ENCODE data around the gene HNRNPH3. TPM values are rescaled to one million over a fixed set of nuclear protein-coding genes. Genes with fewer than 3 reads are reported as not detected.
A peak's percentile ranks its signal among the peaks of the same experiment; 100 is the strongest.

Gene HNRNPH3, protein sequence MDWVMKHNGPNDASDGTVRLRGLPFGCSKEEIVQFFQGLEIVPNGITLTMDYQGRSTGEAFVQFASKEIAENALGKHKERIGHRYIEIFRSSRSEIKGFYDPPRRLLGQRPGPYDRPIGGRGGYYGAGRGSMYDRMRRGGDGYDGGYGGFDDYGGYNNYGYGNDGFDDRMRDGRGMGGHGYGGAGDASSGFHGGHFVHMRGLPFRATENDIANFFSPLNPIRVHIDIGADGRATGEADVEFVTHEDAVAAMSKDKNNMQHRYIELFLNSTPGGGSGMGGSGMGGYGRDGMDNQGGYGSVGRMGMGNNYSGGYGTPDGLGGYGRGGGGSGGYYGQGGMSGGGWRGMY
- 143 TPM for total RNA-seq (2021; ENCODE audit: unreplicated experiment)
- polyA plus RNA-seq (2012; ENCODE audit: insufficient read length), result 177 TPM
- Bru-seq, nascent RNA, result percentile 100 among the genes with signal in this experiment
- percentile 100 among the genes with signal in this experiment for BruChase-seq, experiment 1, labeled RNA remaining after a 2-hour chase
- percentile 99 among the genes with signal in this experiment for BruChase-seq, experiment 2, labeled RNA remaining after a 6-hour chase
- long read RNA-seq, transcript HNRNPH3-201 (10 exons, 2,339 nt), result major isoform, 55 of 251 reads
- long read RNA-seq, transcript HNRNPH3-202 (10 exons, 1,332 nt), result minor isoform, 28 of 251 reads
- long read RNA-seq, partial matches to known transcripts, result 14 of 251 reads
- long read RNA-seq, other reads (novel, unspliced or antisense), result 151 of 251 reads

- ATAC-seq (peak; percentile 85), DNase-seq (ENCODE audit: low read depth, low spot score) (peak; percentile 89)
- no peaks in the 10 kb centered on the region for H3K27me3 ChIP-seq (ENCODE audit: control insufficient read depth, insufficient read depth, low read length)
- CTCF ChIA-PET, result no interaction called here
- in situ Hi-C loops (cut with HindIII; ENCODE audit: low pct_unique_long_range_greater_than_20kb, low sequenced_read_pairs), result no loop called here
- peak within 1 kb of the TSS; percentile 65 to 90 for H3K4me3 ChIP-seq (ENCODE audit: low read depth in 2 of 2, low read length in 2 of 2)
- intact Hi-C loops (cut with micrococcal nuclease; ENCODE audit: unreplicated experiment), result no loop called here
- no peaks in the 10 kb centered on the region for H3K9me3 ChIP-seq (ENCODE audit: control insufficient read depth, insufficient read depth, low read depth, low read length)
- peak; percentile 100 for TF ChIP-seq POLR2AphosphoS5 (IDR thresholded peaks at IDR 0.05; ENCODE audit: low read depth, low read length)
- TF ChIP-seq REST (IDR thresholded peaks at IDR 0.05; ENCODE audit: insufficient read depth in 1 of 2, low read depth in 2 of 2, low read length in 1 of 2), result peak; percentile 74 to 81
- peak; percentile 71; the same call in 1 of the 2 replicates for TF ChIP-seq TCF7L2 (IDR thresholded peaks at IDR 0.05; ENCODE audit: low read depth, low read length)
- TF ChIP-seq, protein P1, sequence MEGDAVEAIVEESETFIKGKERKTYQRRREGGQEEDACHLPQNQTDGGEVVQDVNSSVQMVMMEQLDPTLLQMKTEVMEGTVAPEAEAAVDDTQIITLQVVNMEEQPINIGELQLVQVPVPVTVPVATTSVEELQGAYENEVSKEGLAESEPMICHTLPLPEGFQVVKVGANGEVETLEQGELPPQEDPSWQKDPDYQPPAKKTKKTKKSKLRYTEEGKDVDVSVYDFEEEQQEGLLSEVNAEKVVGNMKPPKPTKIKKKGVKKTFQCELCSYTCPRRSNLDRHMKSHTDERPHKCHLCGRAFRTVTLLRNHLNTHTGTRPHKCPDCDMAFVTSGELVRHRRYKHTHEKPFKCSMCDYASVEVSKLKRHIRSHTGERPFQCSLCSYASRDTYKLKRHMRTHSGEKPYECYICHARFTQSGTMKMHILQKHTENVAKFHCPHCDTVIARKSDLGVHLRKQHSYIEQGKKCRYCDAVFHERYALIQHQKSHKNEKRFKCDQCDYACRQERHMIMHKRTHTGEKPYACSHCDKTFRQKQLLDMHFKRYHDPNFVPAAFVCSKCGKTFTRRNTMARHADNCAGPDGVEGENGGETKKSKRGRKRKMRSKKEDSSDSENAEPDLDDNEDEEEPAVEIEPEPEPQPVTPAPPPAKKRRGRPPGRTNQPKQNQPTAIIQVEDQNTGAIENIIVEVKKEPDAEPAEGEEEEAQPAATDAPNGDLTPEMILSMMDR (IDR thresholded peaks at IDR 0.05), result no peak
- TF ChIP-seq SIN3A (IDR thresholded peaks at IDR 0.05; ENCODE audit: borderline replicate concordance, insufficient read depth, low read depth, low read length), result peak; percentile 99
- H3K27ac ChIP-seq (ENCODE audit: low read length), result peak within 1 kb of the TSS; percentile 100
- BruUV-seq (replicated peaks), result TSS peak; percentile 84
- H3K4me1 ChIP-seq (ENCODE audit: control insufficient read depth, insufficient read depth, low read length), result peaks cover 51% of the 10 kb centered on the region
- POLR2A ChIA-PET, result interaction anchor here (0.6 to 1.0 kb wide), 9 partner anchors 17 to 384 kb away, joined by 3 to 13 read pairs (median 8); no protein-coding TSS in a partner anchor
- peaks cover 8% of the 10 kb centered on the region for H3K36me3 ChIP-seq (ENCODE audit: control insufficient read depth, insufficient read depth, low read length)
Observed at GRCh38 chr10:68331455-68332258, at the start of gene HNRNPH3. TSS of gene HNRNPH3 (plus strand) at chr10:68332064. CDS start at chr10:68337222, 5,158 bp downstream.

GRCh38 chr10:68284062-68285001 is 47.5 kb upstream of the HNRNPH3 start:
- CTCF ChIA-PET, result no interaction called here
- no peaks in the 10 kb centered on the region for H3K27me3 ChIP-seq (ENCODE audit: control insufficient read depth, insufficient read depth, low read length)
- no peak for DNase-seq (ENCODE audit: low read depth, low spot score)
- in situ Hi-C loops (cut with HindIII; ENCODE audit: low pct_unique_long_range_greater_than_20kb, low sequenced_read_pairs) (no loop called here), intact Hi-C loops (cut with micrococcal nuclease; ENCODE audit: unreplicated experiment) (no loop called here)
- H3K4me1 ChIP-seq (ENCODE audit: control insufficient read depth, insufficient read depth, low read length), result no peaks in the 10 kb centered on the region
- H3K4me3 ChIP-seq (ENCODE audit: low read depth in 2 of 2, low read length in 2 of 2), result no peak overlapping the region
- TF ChIP-seq TCF7L2 (IDR thresholded peaks at IDR 0.05; ENCODE audit: low read depth, low read length) (no peak), SIN3A (IDR thresholded peaks at IDR 0.05; ENCODE audit: borderline replicate concordance, insufficient read depth, low read depth, low read length) (no peak), POLR2AphosphoS5 (IDR thresholded peaks at IDR 0.05; ENCODE audit: low read depth, low read length) (no peak), REST (IDR thresholded peaks at IDR 0.05; ENCODE audit: insufficient read depth in 1 of 2, low read depth in 2 of 2, low read length in 1 of 2) (no peak)
- TF ChIP-seq, protein P1 (IDR thresholded peaks at IDR 0.05), result no peak
- H3K27ac ChIP-seq (ENCODE audit: low read length), result no peak overlapping the region
- no peaks in the 10 kb centered on the region for H3K9me3 ChIP-seq (ENCODE audit: control insufficient read depth, insufficient read depth, low read depth, low read length)
- no peaks in the 10 kb centered on the region for H3K36me3 ChIP-seq (ENCODE audit: control insufficient read depth, insufficient read depth, low read length)
- BruUV-seq (replicated peaks), result no TSS peak
- ATAC-seq, result no peak
- POLR2A ChIA-PET, result no interaction called here

Data from Panc1 (cell line).